GM12875 (cell line): ENCODE measurements around the gene NFASC.

Experiments used
- H3K4me3 ChIP-seq: one replicate; pipeline ENCODE4 v1.5.1; 2011; ENCODE audit warnings: low read depth, low read length, control low read depth
- CTCF ChIP-seq: IDR thresholded peaks from 2 replicates; pipeline ENCODE4 v1.5.1; 2011; ENCODE audit warnings: low read depth, mild to moderate bottlenecking, control low read depth, inconsistent platforms, low read length, moderate library complexity, borderline replicate concordance; ENCODE audit not compliant: insufficient read depth

NFASC gene

GRCh38 chr1:204867203-204867602 lies 3.5 kb upstream of the NFASC start:
- TF ChIP-seq CTCF = no peak
- H3K4me3 ChIP-seq = no peak overlapping the region

- no peak for TF ChIP-seq CTCF
Observed at GRCh38 chr1:204867666-204868339, 2.9 kb upstream of the NFASC start.

GRCh38 chr1:204868340-204868700 lies 2.3 kb upstream of the NFASC start:
- H3K4me3 ChIP-seq = no peak overlapping the region
- TF ChIP-seq CTCF = no peak

More at GRCh38 chr1:204867666-204868339, 2.9 kb upstream of the NFASC start:
- no peak overlapping the region for H3K4me3 ChIP-seq

GRCh38 chr1:204869097-204869496 lies 1.6 kb upstream of the NFASC start:
- no peak overlapping the region for H3K4me3 ChIP-seq
- TF ChIP-seq CTCF = no peak

GRCh38 chr1:204871405-204872037 lies 859 bp downstream of the NFASC start:
- no peak overlapping the region for H3K4me3 ChIP-seq
- TF ChIP-seq CTCF = no peak

GRCh38 chr1:204872262-204872881 lies 1.7 kb downstream of the NFASC start:
- TF ChIP-seq CTCF = no peak
- H3K4me3 ChIP-seq = no peak overlapping the region

GRCh38 chr1:204873176-204873575 lies 2.5 kb downstream of the NFASC start:
- no peak overlapping the region for H3K4me3 ChIP-seq
- TF ChIP-seq CTCF = no peak
